H1 (cell line): ENCODE results near the gene ELAPOR1. TPM values are rescaled to one million over a fixed set of nuclear protein-coding genes. Genes with fewer than 3 reads are reported as not detected.

ENCODE experiments used
- CTCF ChIA-PET: fragments of 300-600 bp; sonication (Branson Sonifier 250); formaldehyde crosslinking; loops from one replicate; lab custom pipeline; 2021; ENCODE audit not compliant: partially characterized antibody; lab: Charles Lee
- POLR2A ChIA-PET: fragments of 300-600 bp; sonication (Branson Sonifier 250); formaldehyde crosslinking; loops from one replicate; lab custom pipeline; 2021; ENCODE audit warnings: inconsistent platforms; ENCODE audit not compliant: partially characterized antibody; lab: Charles Lee
- DNase-seq, 2 experiments: peaks; one replicate each; pipeline versions ENCODE4 v3.0.0 to v3.0.0-alpha.2; 2010 to 2022; ENCODE audit warnings: low spot score in 2 of 2, low read depth in 1 of 2, mixed read lengths in 1 of 2
- FAIRE-seq: peaks from 2 replicates; lab custom pipeline; 2011; peaks lifted over from hg19 to GRCh38; lab: Jason Lieb, UNC
- H2AFZ ChIP-seq: 2 replicates; pipeline ENCODE4 v1.8.1; 2012; ENCODE audit warnings: low read length, inconsistent platforms
- H2AK5ac ChIP-seq: 2 replicates; pipeline ENCODE4 v1.6.1; 2013; ENCODE audit warnings: low read depth, low read length
- H2BK120ac ChIP-seq: replicated peaks from 2 replicates; pipeline ENCODE3; 2013; ENCODE audit warnings: low read depth, low read length, inconsistent platforms
- H2BK12ac ChIP-seq: 2 replicates; pipeline ENCODE4 v1.6.1; 2013; ENCODE audit warnings: low read depth, low read length
- H2BK15ac ChIP-seq: 2 replicates; pipeline ENCODE4 v1.6.1; 2013; ENCODE audit warnings: low read length
- H2BK20ac ChIP-seq: 2 replicates; pipeline ENCODE4 v1.6.1; 2013; ENCODE audit warnings: low read length
- H2BK5ac ChIP-seq: 2 replicates; pipeline ENCODE4 v1.6.1; 2013; ENCODE audit warnings: low read depth, low read length
- H3K14ac ChIP-seq: 2 replicates; pipeline ENCODE4 v1.6.1; 2013; ENCODE audit warnings: inconsistent platforms; ENCODE audit not compliant: insufficient read length
- H3K18ac ChIP-seq: 2 replicates; pipeline ENCODE4 v1.6.1; 2013; ENCODE audit warnings: low read length; ENCODE audit errors: extremely low read depth
- H3K23ac ChIP-seq: 2 replicates; pipeline ENCODE4 v1.6.1; 2013; ENCODE audit warnings: inconsistent platforms; ENCODE audit not compliant: insufficient read length
- H3K23me2 ChIP-seq: 2 replicates; pipeline ENCODE4 v1.6.1; 2013; ENCODE audit warnings: low read depth, low read length
- H3K27ac ChIP-seq: 2 replicates; pipeline ENCODE4 v1.6.1; 2011; ENCODE audit warnings: low read depth, low read length, inconsistent platforms
- H3K27me3 ChIP-seq, 4 experiments: replicated peaks in 1 of 4; 1 replicate in 1 of 4; 2 replicates in 3 of 4; pipeline versions ENCODE4 v1.6.1 to v1.8.1; 2011 to 2013; ENCODE audit warnings: low read length in 3 of 4, mild to moderate bottlenecking in 3 of 4, inconsistent platforms in 2 of 4, mixed read lengths in 2 of 4, moderate library complexity in 1 of 4; ENCODE audit not compliant: control insufficient read depth in 3 of 4, insufficient read depth in 3 of 4; ENCODE audit errors: extremely low read depth in 1 of 4
- H3K36me3 ChIP-seq, 4 experiments: 2 replicates each; pipeline versions ENCODE4 v1.6.1 to v1.8.1; 2011 to 2013; ENCODE audit warnings: mild to moderate bottlenecking in 4 of 4, low read length in 3 of 4, moderate library complexity in 2 of 4, control low read depth in 1 of 4, inconsistent platforms in 1 of 4; ENCODE audit not compliant: insufficient read depth in 4 of 4, control insufficient read depth in 2 of 4
- H3K4ac ChIP-seq: replicated peaks from 2 replicates; pipeline ENCODE3; 2013; ENCODE audit warnings: low read length, low read depth, mixed read lengths, inconsistent platforms; ENCODE audit not compliant: insufficient read length
- H3K4me1 ChIP-seq, 4 experiments: replicated peaks in 1 of 4; 1 replicate in 1 of 4; 2 replicates in 3 of 4; pipeline versions ENCODE4 v1.6.1 to v1.8.1; 2011 to 2013; ENCODE audit warnings: low read length in 3 of 4, inconsistent platforms in 2 of 4, mixed read lengths in 1 of 4; ENCODE audit not compliant: insufficient read depth in 4 of 4, control insufficient read depth in 3 of 4
- H3K4me2 ChIP-seq, 2 experiments: 2 replicates each; pipeline versions ENCODE4 v1.6.1 to v1.8.1; 2011 to 2013; ENCODE audit warnings: low read depth in 2 of 2, low read length in 2 of 2, control low read depth in 1 of 2, inconsistent platforms in 1 of 2, mild to moderate bottlenecking in 1 of 2; ENCODE audit not compliant: insufficient read depth in 1 of 2
- H3K4me3 ChIP-seq, 4 experiments: fragments of 200-600, 300-600 bp in 1 of 4; sonication (generic), shearing (Covaris generic), sonication (Bioruptor Twin) in 1 of 4; 2 replicates each; pipeline versions ENCODE4 v1.5.1 to v1.8.1; 2011 to 2016; ENCODE audit warnings: low read length in 4 of 4, low read depth in 3 of 4, control low read depth in 2 of 4, inconsistent platforms in 2 of 4, mild to moderate bottlenecking in 2 of 4, mixed read lengths in 1 of 4, moderate library complexity in 1 of 4; ENCODE audit not compliant: insufficient read depth in 2 of 4; ENCODE audit errors: extremely low read depth in 1 of 4
- H3K56ac ChIP-seq: replicated peaks from 2 replicates; pipeline ENCODE3; 2013; ENCODE audit warnings: low read depth, mild to moderate bottlenecking, mixed read lengths, low read length, inconsistent platforms; ENCODE audit not compliant: insufficient read length
- H3K79me1 ChIP-seq: 2 replicates; pipeline ENCODE4 v1.6.1; 2013; ENCODE audit warnings: low read depth, low read length, control low read depth
- H3K79me2 ChIP-seq, 2 experiments: 2 replicates each; pipeline versions ENCODE4 v1.6.1 to v1.8.1; 2012 to 2013; ENCODE audit warnings: low read length in 2 of 2, mild to moderate bottlenecking in 2 of 2, inconsistent platforms in 1 of 2; ENCODE audit not compliant: insufficient read depth in 2 of 2, control insufficient read depth in 1 of 2
- H3K9ac ChIP-seq, 4 experiments: replicated peaks in 1 of 4; 1 replicate in 1 of 4; 2 replicates in 3 of 4; pipeline versions ENCODE4 v1.6.1 to v1.8.1; 2011 to 2013; ENCODE audit warnings: low read depth in 3 of 4, low read length in 3 of 4, control low read depth in 2 of 4, mild to moderate bottlenecking in 2 of 4, moderate library complexity in 2 of 4, inconsistent platforms in 1 of 4; ENCODE audit errors: extremely low read depth in 1 of 4
- H3K9me3 ChIP-seq, 2 experiments: 2 replicates each; pipeline versions ENCODE4 v1.6.1 to v1.8.1; 2012 to 2013; ENCODE audit warnings: mild to moderate bottlenecking in 2 of 2, moderate library complexity in 2 of 2, control low read depth in 1 of 2, inconsistent platforms in 1 of 2, low read depth in 1 of 2, low read length in 1 of 2, mixed read lengths in 1 of 2; ENCODE audit not compliant: insufficient read depth in 2 of 2
- H4K20me1 ChIP-seq, 2 experiments: replicated peaks in 1 of 2; 2 replicates each; pipeline versions ENCODE3 to v1.8.1; 2011 to 2013; ENCODE audit warnings: inconsistent platforms in 2 of 2, low read length in 2 of 2, mild to moderate bottlenecking in 1 of 2; ENCODE audit not compliant: insufficient read depth in 2 of 2, control insufficient read depth in 1 of 2
- H4K5ac ChIP-seq: 2 replicates; pipeline ENCODE4 v1.6.1; 2013; ENCODE audit warnings: low read length, low read depth, mixed read lengths, inconsistent platforms; ENCODE audit not compliant: insufficient read length
- H4K8ac ChIP-seq: 2 replicates; pipeline ENCODE4 v1.8.0; 2013; ENCODE audit warnings: mild to moderate bottlenecking, moderate library complexity, low read length, inconsistent platforms; ENCODE audit not compliant: insufficient read depth; ENCODE audit errors: extremely low read depth
- H4K91ac ChIP-seq: replicated peaks from 2 replicates; pipeline ENCODE3; 2013; ENCODE audit warnings: low read length, mixed read lengths, inconsistent platforms; ENCODE audit not compliant: insufficient read length
- ATF2 ChIP-seq: IDR thresholded peaks from 2 replicates; pipeline ENCODE4 v1.6.1; 2012; ENCODE audit warnings: low read length, inconsistent platforms
- CEBPB ChIP-seq: IDR thresholded peaks from 2 replicates; pipeline ENCODE4 v1.6.1; 2012; ENCODE audit warnings: low read depth, low read length
- NRF1 ChIP-seq: IDR thresholded peaks from 2 replicates; pipeline ENCODE4 v1.6.1; 2011; ENCODE audit warnings: mild to moderate bottlenecking, low read depth, low read length, improper control_type of control experiment
- RXRA ChIP-seq: IDR thresholded peaks from 2 replicates; pipeline ENCODE4 v1.6.1; 2011; ENCODE audit warnings: low read depth, mild to moderate bottlenecking, low read length, moderate library complexity; ENCODE audit not compliant: insufficient read depth
- TBP ChIP-seq: IDR thresholded peaks from 2 replicates; pipeline ENCODE4 v1.6.1; 2011; ENCODE audit warnings: low read depth, low read length, improper control_type of control experiment
- WGBS, 2 experiments: shearing (Covaris generic) in 1 of 2; methylation state at CpG; one replicate each; pipeline versions ENCODE4 v1.1.6 to v1.1.7; 2013 to 2015; ENCODE audit warnings: low lambda C conversion rate in 2 of 2, mixed read lengths in 2 of 2, inconsistent platforms in 1 of 2, low coverage in 1 of 2, missing lambda C conversion rate in 1 of 2; ENCODE audit not compliant: insufficient replicate concordance in 2 of 2, insufficient coverage in 1 of 2, insufficient read length in 1 of 2; ENCODE audit errors: extremely low coverage in 1 of 2, missing lambda C conversion rate in 1 of 2; 5-methylcytosine and 5-hydroxymethylcytosine counted together
- polyA plus RNA-seq, 7 experiments: library from polyadenylated mRNA; depleted of rRNA in 3 of 7; stranded (reverse) in 5 of 7; unstranded in 2 of 7; fragments of >200 nt in 5 of 7; fragments of 200-250 nt in 2 of 7; gene quantifications; 1 replicate in 5 of 7; 2 replicates in 1 of 7; 4 replicates in 1 of 7; pipeline versions ENCODE4 v1.2.1 to v1.2.3, GENCODE V29; 2011 to 2013; ENCODE audit warnings: missing spikeins in 2 of 7, mixed read lengths in 2 of 7
- total RNA-seq: library from RNA; stranded (reverse); fragmentation: NEBNext Ultra II Directional; extraction: Animal tissue kit (Norgen Biotek cat#: 25700); gene quantifications from 2 replicates; pipeline ENCODE4 v1.2.1, GENCODE V29; 2021

Gene ELAPOR1
- total and polyA plus RNA-seq, 2 of the 8 experiments (the other 6 are each of a cell fraction or from before 2014, with no cell fraction given) = 1.2 to 2.5 TPM

DNA sequence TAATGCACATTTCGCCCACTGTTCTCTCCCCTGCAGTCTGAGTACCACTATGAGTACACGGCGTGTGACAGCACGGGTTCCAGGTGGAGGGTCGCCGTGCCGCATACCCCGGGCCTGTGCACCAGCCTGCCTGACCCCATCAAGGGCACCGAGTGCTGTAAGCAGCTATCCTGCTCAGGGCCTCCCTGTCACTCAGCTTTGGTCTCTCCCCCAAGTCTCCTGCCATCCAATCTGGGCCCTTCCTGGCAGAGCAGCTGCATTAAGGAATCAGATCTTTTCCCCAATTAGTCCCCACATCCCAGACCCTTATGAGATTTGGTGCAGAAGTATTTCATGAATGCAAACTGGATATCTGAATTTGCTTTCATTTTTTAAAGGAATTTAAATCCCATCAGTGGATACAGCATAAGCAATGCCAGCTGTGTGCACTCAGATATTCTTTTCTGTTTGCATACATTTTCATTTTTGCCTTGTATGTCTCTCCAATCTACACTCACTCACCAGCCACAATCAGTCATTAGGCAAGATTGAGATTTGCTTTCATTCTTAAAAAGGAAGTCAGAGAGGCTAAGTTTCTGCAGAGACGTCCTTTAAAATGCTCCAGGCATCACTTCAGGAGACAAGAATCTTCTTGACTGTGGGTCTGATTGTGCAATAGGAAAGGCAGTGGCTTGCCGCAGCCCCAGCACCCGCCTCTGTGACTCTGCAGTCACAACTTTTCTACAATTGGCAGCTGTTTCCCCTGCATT is 48.1 kb downstream of the ELAPOR1 start:
- DNase-seq = no peak
- no peak overlapping the region for H3K4ac ChIP-seq
- peak overlapping the region; percentile 48; the same call in 1 of the 2 replicates for H4K8ac ChIP-seq
- H2BK15ac ChIP-seq = no peak overlapping the region
- no peak overlapping the region for H4K5ac ChIP-seq
- H2BK12ac ChIP-seq = peak overlapping the region; percentile 44; the same call in 1 of the 2 replicates
- no peak overlapping the region for H2BK5ac ChIP-seq
- 0 out of 2 replicates have a peak overlapping the region, but pooled peaks have one; percentile 19 for H2BK20ac ChIP-seq
- no peak overlapping the region for H3K27ac ChIP-seq
- H3K36me3 ChIP-seq = no peaks in the 10 kb centered on the region
- no peak overlapping the region for H3K23ac ChIP-seq
- H4K91ac ChIP-seq = no peak overlapping the region
- CTCF ChIA-PET = interaction anchor here (0.6 to 2.2 kb wide), 11 partner anchors 9 to 39 kb away, joined by 3 to 6 read pairs (median 3); no protein-coding TSS in a partner anchor
- no peaks in the 10 kb centered on the region for H3K79me1 ChIP-seq
- 92% methylated on average over 12 of the region's 12 CpGs; no CpG with 5 or more reads in 1 of the 2 experiments for WGBS, 2 experiments
- no peak overlapping the region for H3K4me2 ChIP-seq
- H4K20me1 ChIP-seq = no peaks in the 10 kb centered on the region
- no peak for FAIRE-seq
- H3K56ac ChIP-seq = no peak overlapping the region
- no peaks in the 10 kb centered on the region for H3K23me2 ChIP-seq
- no peaks in the 10 kb centered on the region for H3K27me3 ChIP-seq
- POLR2A ChIA-PET = interaction anchor here (0.5 to 1.1 kb wide), 2 partner anchors 9 to 27 kb away, joined by 3 to 4 read pairs; no protein-coding TSS in a partner anchor
- H3K18ac ChIP-seq = no peak overlapping the region
- no peaks in the 10 kb centered on the region for H3K79me2 ChIP-seq
- no peak overlapping the region for H2AFZ ChIP-seq
- H3K9me3 ChIP-seq = no peaks in the 10 kb centered on the region
- H3K14ac ChIP-seq = no peak overlapping the region
- no peak overlapping the region for H3K9ac ChIP-seq
- no peak overlapping the region for H2BK120ac ChIP-seq
- no peak overlapping the region for H3K4me3 ChIP-seq
- H2AK5ac ChIP-seq = no peak overlapping the region
- peaks cover 0 to 3% (median 1%) of the 10 kb centered on the region in 4 experiments; a peak in 3 of 7 replicates for H3K4me1 ChIP-seq
- TF ChIP-seq TBP (no peak), NRF1 (no peak), RXRA (no peak), ATF2 (no peak), CEBPB (peak; percentile 94)
